ENCODE results near the gene SYTL2.

GRCh38 chr11:85819441-85819840 is 8.5 kb upstream of the SYTL2 start:
- TF ChIP-seq CTCF (IDR thresholded peaks at IDR 0.05; ENCODE audit: low read depth, low read length) (no peak), EZH2phosphoT487 (IDR thresholded peaks at IDR 0.05; ENCODE audit: low read depth) (no peak)

All from OCI-LY3 (cell line).